Activated B cell treated with CpG ODN at 0.5 μM for 24 hours (primary cell): ENCODE measurements around the gene FRYL. TPM values are rescaled to one million over a fixed set of nuclear protein-coding genes. Genes with fewer than 3 reads are reported as not detected.

Experiments
- ATAC-seq: fragments of 200-7000 bp; cut with Tn5 transposase; one replicate; pipeline ENCODE4 v1.10.0; 2021; ENCODE audit warnings: low read depth, mild to moderate bottlenecking, moderate library complexity
- CTCF ChIA-PET: fragments of 350-600 bp; sonication (Branson Sonifier 250); formaldehyde crosslinking; loops from one replicate; lab custom pipeline; 2021; ENCODE audit warnings: antibody characterized with exemption; lab: Charles Lee
- POLR2A ChIA-PET: fragments of 350-600 bp; sonication (Branson Sonifier 250); formaldehyde crosslinking; loops from one replicate; lab custom pipeline; 2021; ENCODE audit warnings: antibody characterized with exemption; lab: Charles Lee
- DNase-seq: peaks from one replicate; pipeline ENCODE4 v3.0.0; 2022
- H3K27ac Mint-ChIP-seq: one replicate; pipeline ENCODE4 v1.8.0; 2020; ENCODE audit warnings: mixed read lengths
- H3K27me3 Mint-ChIP-seq: one replicate; pipeline ENCODE4 v1.8.0; 2021; ENCODE audit warnings: mixed read lengths
- H3K36me3 Mint-ChIP-seq: one replicate; pipeline ENCODE4 v1.8.0; 2021; ENCODE audit warnings: low read depth, mixed read lengths
- H3K4me1 Mint-ChIP-seq: one replicate; pipeline ENCODE4 v1.8.0; 2021; ENCODE audit warnings: mixed read lengths
- H3K4me3 Mint-ChIP-seq: one replicate; pipeline ENCODE4 v1.8.0; 2020; ENCODE audit warnings: mild to moderate bottlenecking, mixed read lengths
- H3K9me3 Mint-ChIP-seq: one replicate; pipeline ENCODE4 v1.8.0; 2020; ENCODE audit warnings: mixed read lengths
- CTCF ChIP-seq: fragments of 200-600 bp; IDR thresholded peaks from one replicate; pipeline ENCODE4 v1.8.0; 2022; ENCODE audit warnings: antibody characterized with exemption, mild to moderate bottlenecking
- intact Hi-C: fragments of 100-400 bp; cut with micrococcal nuclease; formaldehyde crosslinking; loops from one replicate; pipeline ENCODE4 v1.15.1; 2024
- total RNA-seq: library from RNA; stranded (reverse); gene quantifications from 2 replicates; pipeline ENCODE4 v1.2.3, GENCODE V29; 2022

The FRYL gene
- total RNA-seq, 1 donor from 2014 or later, result 91.5 TPM

GRCh38 chr4:48708610-48709009 lies 71.5 kb downstream of the FRYL start:
- H3K9me3 Mint-ChIP-seq, result peaks cover 3% of the 10 kb centered on the region
- H3K36me3 Mint-ChIP-seq, result peaks cover 47% of the 10 kb centered on the region
- ChIA-PET CTCF (no interaction called here), POLR2A (no interaction called here)
- no peak for ATAC-seq
- no peak overlapping the region for H3K4me3 Mint-ChIP-seq
- TF ChIP-seq CTCF, result no peak
- intact Hi-C loops, result no loop called here
- peaks cover 16% of the 10 kb centered on the region for H3K4me1 Mint-ChIP-seq
- DNase-seq, result no peak
- no peak overlapping the region for H3K27ac Mint-ChIP-seq
- H3K27me3 Mint-ChIP-seq, result no peaks in the 10 kb centered on the region

- Mint-ChIP-seq H3K4me3 (no peak overlapping the region), H3K27me3 (no peaks in the 10 kb centered on the region), H3K9me3 (peaks cover 3% of the 10 kb centered on the region), H3K4me1 (peaks cover 12% of the 10 kb centered on the region), H3K27ac (no peak overlapping the region), H3K36me3 (peaks cover 50% of the 10 kb centered on the region)
- intact Hi-C loops, result no loop called here
- ChIA-PET POLR2A (no interaction called here), CTCF (no interaction called here)
- no peak for DNase-seq
- ATAC-seq, result no peak
- TF ChIP-seq CTCF, result no peak
Measured at GRCh38 chr4:48706736-48707135, 73.3 kb downstream of the FRYL start.

GRCh38 chr4:48705609-48706008 lies 74.5 kb downstream of the FRYL start:
- H3K27ac Mint-ChIP-seq, result no peak overlapping the region
- CTCF ChIA-PET, result no interaction called here
- no peak for DNase-seq

GRCh38 chr4:48704091-48704802 lies 75.8 kb downstream of the FRYL start:
- peaks cover 3% of the 10 kb centered on the region for H3K9me3 Mint-ChIP-seq
- peaks cover 16% of the 10 kb centered on the region for H3K4me1 Mint-ChIP-seq
- H3K27me3 Mint-ChIP-seq, result no peaks in the 10 kb centered on the region
- ChIA-PET CTCF (no interaction called here), POLR2A (no interaction called here)
- DNase-seq (no peak), ATAC-seq (no peak)
- intact Hi-C loops, result no loop called here
- TF ChIP-seq CTCF, result no peak
- peaks cover 35% of the 10 kb centered on the region for H3K36me3 Mint-ChIP-seq
- H3K4me3 Mint-ChIP-seq, result no peak overlapping the region
- no peak overlapping the region for H3K27ac Mint-ChIP-seq

More at GRCh38 chr4:48705609-48706008, 74.5 kb downstream of the FRYL start:
- Mint-ChIP-seq H3K36me3 (peaks cover 48% of the 10 kb centered on the region), H3K4me1 (peaks cover 12% of the 10 kb centered on the region), H3K9me3 (peaks cover 3% of the 10 kb centered on the region), H3K4me3 (no peak overlapping the region), H3K27me3 (no peaks in the 10 kb centered on the region)
- no peak for TF ChIP-seq CTCF
- ATAC-seq, result no peak
- POLR2A ChIA-PET, result no interaction called here
- intact Hi-C loops, result no loop called here

GRCh38 chr4:48699475-48699874 lies 80.6 kb downstream of the FRYL start:
- ATAC-seq, result no peak
- no peak for DNase-seq
- POLR2A ChIA-PET, result no interaction called here
- H3K4me3 Mint-ChIP-seq, result no peak overlapping the region
- intact Hi-C loops, result no loop called here
- peaks cover 3% of the 10 kb centered on the region for H3K9me3 Mint-ChIP-seq
- peaks cover 46% of the 10 kb centered on the region for H3K4me1 Mint-ChIP-seq
- TF ChIP-seq CTCF, result no peak
- H3K36me3 Mint-ChIP-seq, result peaks cover 22% of the 10 kb centered on the region
- H3K27ac Mint-ChIP-seq, result no peak overlapping the region
- CTCF ChIA-PET, result no interaction called here
- no peaks in the 10 kb centered on the region for H3K27me3 Mint-ChIP-seq
